GM19324 (cell line): ENCODE measurements around the gene EML1.
"Not testable (repeated sequence)": the region's sequence is repeated elsewhere in the genome, so short reads cannot be mapped to it uniquely, and the experiment has no call there.

Source experiments
- ATAC-seq: cut with Tn5 transposase; IDR thresholded peaks from one replicate; pipeline ENCODE4 v1.9.1; 2021; ENCODE audit warnings: mild to moderate bottlenecking, moderate library complexity; ENCODE audit not compliant: unreplicated experiment, low FRiP score

Gene EML1

GRCh38 chr14:99929601-99930000 is 136.4 kb downstream of the EML1 start:
- ATAC-seq, result no peak

GRCh38 chr14:99930420-99931274 is 137.4 kb downstream of the EML1 start:
- peak; percentile 49 for ATAC-seq

GRCh38 chr14:99931308-99931707 is 138.1 kb downstream of the EML1 start:
- no peak for ATAC-seq

GRCh38 chr14:99936056-99936455 is 142.8 kb downstream of the EML1 start:
- no peak for ATAC-seq

- ATAC-seq, result no peak
Observed at GRCh38 chr14:99936738-99937474, 143.7 kb downstream of the EML1 start.

- ATAC-seq, result no peak
Observed at GRCh38 chr14:99937475-99938244, 144.4 kb downstream of the EML1 start.

- no peak for ATAC-seq
Observed at GRCh38 chr14:99938376-99938775, 145.2 kb downstream of the EML1 start.

GRCh38 chr14:99938896-99939295 is 145.7 kb downstream of the EML1 start:
- ATAC-seq, result no peak

- ATAC-seq, result no peak
Observed at GRCh38 chr14:99939421-99939820, 146.2 kb downstream of the EML1 start.

GRCh38 chr14:99940064-99940463 is 146.9 kb downstream of the EML1 start:
- no peak for ATAC-seq

GRCh38 chr14:99941211-99941610 is 148.0 kb downstream of the EML1 start:
- ATAC-seq, result no peak

GRCh38 chr14:99943620-99944019 is 150.4 kb downstream of the EML1 start:
- no peak for ATAC-seq

- no peak for ATAC-seq
Observed at GRCh38 chr14:99944241-99944651, 151.0 kb downstream of the EML1 start.

- ATAC-seq, result no peak
Observed at GRCh38 chr14:99945732-99946651, 152.8 kb downstream of the EML1 start.

GRCh38 chr14:99946652-99947489 is 153.7 kb downstream of the EML1 start:
- ATAC-seq, result peak; percentile 50

GRCh38 chr14:99947695-99948094 is 154.5 kb downstream of the EML1 start:
- ATAC-seq, result no peak

GRCh38 chr14:99949011-99949732 is 156.0 kb downstream of the EML1 start:
- not testable (repeated sequence) for ATAC-seq

- no peak for ATAC-seq
Observed at GRCh38 chr14:99950181-99950580, 157.0 kb downstream of the EML1 start.
